ENCODE data around the gene ANO4.
A peak's percentile ranks its signal among the peaks of the same experiment; 100 is the strongest.

Gene ANO4

GRCh38 chr12:100868487-100868886 lies 73.9 kb downstream of the ANO4 start:
- peak; percentile 44; the same call in 1 of the 3 replicates for ATAC-seq
- TF ChIP-seq ZFP30 (CRISPR knock-in tag; IDR thresholded peaks at IDR 0.05) (no peak), BACH2 (CRISPR knock-in tag; IDR thresholded peaks at IDR 0.05; ENCODE audit: borderline replicate concordance) (no peak), ARNTL (CRISPR knock-in tag; IDR thresholded peaks at IDR 0.05; ENCODE audit: borderline replicate concordance, low read depth) (no peak), CREB5 (CRISPR knock-in tag; IDR thresholded peaks at IDR 0.05; ENCODE audit: low read depth) (no peak), TCF4 (CRISPR knock-in tag; IDR thresholded peaks at IDR 0.05; ENCODE audit: borderline replicate concordance) (no peak), ISL1 (CRISPR knock-in tag; IDR thresholded peaks at IDR 0.05) (no peak), ZNF70 (CRISPR knock-in tag; IDR thresholded peaks at IDR 0.05) (no peak), ZFP3 (CRISPR knock-in tag; IDR thresholded peaks at IDR 0.05) (no peak), SNAI2 (CRISPR knock-in tag; IDR thresholded peaks at IDR 0.05) (no peak), PATZ1 (CRISPR knock-in tag; IDR thresholded peaks at IDR 0.05; ENCODE audit: borderline replicate concordance) (no peak), PPARA (CRISPR knock-in tag; IDR thresholded peaks at IDR 0.05; ENCODE audit: borderline replicate concordance) (no peak), TSHZ2 (CRISPR knock-in tag; IDR thresholded peaks at IDR 0.05) (no peak)
- TF ChIP-seq, protein P1, sequence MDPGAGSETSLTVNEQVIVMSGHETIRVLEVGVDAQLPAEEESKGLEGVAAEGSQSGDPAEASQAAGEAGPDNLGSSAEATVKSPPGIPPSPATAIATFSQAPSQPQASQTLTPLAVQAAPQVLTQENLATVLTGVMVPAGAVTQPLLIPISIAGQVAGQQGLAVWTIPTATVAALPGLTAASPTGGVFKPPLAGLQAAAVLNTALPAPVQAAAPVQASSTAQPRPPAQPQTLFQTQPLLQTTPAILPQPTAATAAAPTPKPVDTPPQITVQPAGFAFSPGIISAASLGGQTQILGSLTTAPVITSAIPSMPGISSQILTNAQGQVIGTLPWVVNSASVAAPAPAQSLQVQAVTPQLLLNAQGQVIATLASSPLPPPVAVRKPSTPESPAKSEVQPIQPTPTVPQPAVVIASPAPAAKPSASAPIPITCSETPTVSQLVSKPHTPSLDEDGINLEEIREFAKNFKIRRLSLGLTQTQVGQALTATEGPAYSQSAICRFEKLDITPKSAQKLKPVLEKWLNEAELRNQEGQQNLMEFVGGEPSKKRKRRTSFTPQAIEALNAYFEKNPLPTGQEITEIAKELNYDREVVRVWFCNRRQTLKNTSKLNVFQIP (CRISPR knock-in tag; IDR thresholded peaks at IDR 0.05; ENCODE audit: borderline replicate concordance, low read depth) = no peak

GRCh38 chr12:100871195-100871734 lies 76.7 kb downstream of the ANO4 start:
- no peak for ATAC-seq
- no peak for TF ChIP-seq BACH2 (CRISPR knock-in tag; IDR thresholded peaks at IDR 0.05; ENCODE audit: borderline replicate concordance)
- 0 out of 2 replicates have a peak, but pooled peaks have one; percentile 24 for TF ChIP-seq ISL1 (CRISPR knock-in tag; IDR thresholded peaks at IDR 0.05)

GRCh38 chr12:100875156-100875555 lies 80.6 kb downstream of the ANO4 start:
- TF ChIP-seq PPARA (CRISPR knock-in tag; IDR thresholded peaks at IDR 0.05; ENCODE audit: borderline replicate concordance) = no peak
- no peak for TF ChIP-seq CSRNP3 (CRISPR knock-in tag; IDR thresholded peaks at IDR 0.05)
- no peak for TF ChIP-seq GLIS3 (CRISPR knock-in tag; IDR thresholded peaks at IDR 0.05)
- no peak for TF ChIP-seq ZNF70 (CRISPR knock-in tag; IDR thresholded peaks at IDR 0.05)
- no peak for TF ChIP-seq ZFP3 (CRISPR knock-in tag; IDR thresholded peaks at IDR 0.05)
- no peak for TF ChIP-seq OSR1 (CRISPR knock-in tag; IDR thresholded peaks at IDR 0.05)
- TF ChIP-seq, protein P1 (CRISPR knock-in tag; IDR thresholded peaks at IDR 0.05; ENCODE audit: borderline replicate concordance, low read depth) = no peak
- no peak for TF ChIP-seq ZNF565 (CRISPR knock-in tag; conservative IDR thresholded peaks at IDR 0.05; ENCODE audit: low read depth)
- TF ChIP-seq ZNF8 (CRISPR knock-in tag; IDR thresholded peaks at IDR 0.05) = no peak
- TF ChIP-seq TOX (CRISPR knock-in tag; IDR thresholded peaks at IDR 0.05; ENCODE audit: borderline replicate concordance) = no peak
- ATAC-seq = no peak
